Activated T-cell treated with anti-CD3 and anti-CD28 coated beads, Interleukin-2, amount 50 U/mL, for 1 hour (primary cell): ENCODE measurements around the gene PLCB1.
"Not testable (repeated sequence)": the region's sequence is repeated elsewhere in the genome, so short reads cannot be mapped to it uniquely, and the experiment has no call there.

Source experiments
- DNase-seq: peaks from one replicate; pipeline ENCODE4 v3.0.0-alpha.2; 2020

Gene PLCB1

GRCh38 chr20:8578161-8578865 lies 446.2 kb downstream of the PLCB1 start:
- no peak for DNase-seq

- no peak for DNase-seq
Measured at GRCh38 chr20:8579035-8579434, 447.0 kb downstream of the PLCB1 start.

GRCh38 chr20:8581446-8582183 lies 449.5 kb downstream of the PLCB1 start:
- DNase-seq, result no peak

- DNase-seq, result no peak
Measured at GRCh38 chr20:8583012-8583565, 451.0 kb downstream of the PLCB1 start.

- no peak for DNase-seq
Measured at GRCh38 chr20:8583566-8584043, 451.5 kb downstream of the PLCB1 start.

- no peak for DNase-seq
Measured at GRCh38 chr20:8587251-8587650, 455.2 kb downstream of the PLCB1 start.

- no peak for DNase-seq
Measured at GRCh38 chr20:8587810-8588209, 455.7 kb downstream of the PLCB1 start.

- no peak for DNase-seq
Measured at GRCh38 chr20:8589956-8590355, 457.9 kb downstream of the PLCB1 start.

- not testable (repeated sequence) for DNase-seq
Measured at GRCh38 chr20:8600910-8601541, 469.0 kb downstream of the PLCB1 start.

- DNase-seq, result no peak
Measured at GRCh38 chr20:8601542-8601912, 469.5 kb downstream of the PLCB1 start.

GRCh38 chr20:8602389-8603116 lies 470.5 kb downstream of the PLCB1 start:
- no peak for DNase-seq

GRCh38 chr20:8608470-8608869 lies 476.4 kb downstream of the PLCB1 start:
- no peak for DNase-seq

GRCh38 chr20:8616792-8617191 lies 484.7 kb downstream of the PLCB1 start:
- DNase-seq, result no peak

GRCh38 chr20:8621001-8621400 lies 488.9 kb downstream of the PLCB1 start:
- DNase-seq, result no peak

- DNase-seq, result no peak
Measured at GRCh38 chr20:8624046-8624445, 492.0 kb downstream of the PLCB1 start.

GRCh38 chr20:8624616-8625015 lies 492.6 kb downstream of the PLCB1 start:
- no peak for DNase-seq

GRCh38 chr20:8627340-8628004 lies 495.4 kb downstream of the PLCB1 start:
- no peak for DNase-seq

GRCh38 chr20:8631271-8631670 lies 499.2 kb downstream of the PLCB1 start:
- DNase-seq, result no peak

GRCh38 chr20:8633366-8633765 lies 501.3 kb downstream of the PLCB1 start:
- DNase-seq, result no peak

- DNase-seq, result no peak
Measured at GRCh38 chr20:8635048-8635572, 503.0 kb downstream of the PLCB1 start.

- no peak for DNase-seq
Measured at GRCh38 chr20:8635837-8636236, 503.8 kb downstream of the PLCB1 start.
